SK-N-SH (cell line): Measurements from ENCODE around the gene TGFBR3. TPM values are rescaled to one million over a fixed set of nuclear protein-coding genes. Genes with fewer than 3 reads are reported as not detected.

Experiments
- CTCF ChIA-PET: fragments of 300-600, 350-600 bp; formaldehyde crosslinking; extraction: SDS; loops from one replicate; lab custom pipeline; 2021; lab: Yijun Ruan, JAX
- POLR2A ChIA-PET: fragments of 350-600 bp; sonication (Branson Sonifier 250); formaldehyde crosslinking; extraction: SDS; loops from one replicate; lab custom pipeline; 2020; ENCODE audit warnings: antibody characterized with exemption, inconsistent platforms; lab: Yijun Ruan, JAX
- DNase-seq: peaks from one replicate; pipeline ENCODE4 v3.0.0; 2012
- H2AFZ ChIP-seq: fragments of 200-600 bp; sonication (generic); 2 replicates; pipeline ENCODE4 v1.8.1; 2016; ENCODE audit warnings: antibody characterized with exemption, mild to moderate bottlenecking, low read depth
- H3F3A ChIP-seq: fragments of 200-600 bp; sonication (generic); replicated peaks from 2 replicates; pipeline ENCODE3; 2016; ENCODE audit warnings: antibody characterized with exemption, mild to moderate bottlenecking; ENCODE audit not compliant: insufficient read depth
- H3K27ac ChIP-seq, 2 experiments: fragments of 200-500 bp in 1 of 2; fragments of 200-600 bp in 1 of 2; sonication (Bioruptor generic) in 1 of 2; sonication (generic), shearing (Covaris generic) in 1 of 2; 2 replicates each; pipeline versions ENCODE4 v1.5.1 to v1.6.1; 2014 to 2016; ENCODE audit warnings: low read depth in 2 of 2, inconsistent platforms in 1 of 2, low read length in 1 of 2, mild to moderate bottlenecking in 1 of 2, mixed read lengths in 1 of 2
- H3K27me3 ChIP-seq: fragments of 200-600 bp; sonication (generic), shearing (Covaris generic); 2 replicates; pipeline ENCODE4 v1.6.1; 2016; ENCODE audit warnings: mixed run types; ENCODE audit not compliant: insufficient read depth
- H3K36me3 ChIP-seq, 2 experiments: fragments of 200-500 bp in 1 of 2; fragments of 200-600 bp in 1 of 2; sonication (Bioruptor generic) in 1 of 2; sonication (generic) in 1 of 2; replicated peaks in 1 of 2; 2 replicates each; pipeline versions ENCODE3 to v1.5.1; 2014 to 2016; ENCODE audit warnings: low read length in 1 of 2, mild to moderate bottlenecking in 1 of 2; ENCODE audit not compliant: insufficient read depth in 2 of 2, control insufficient read depth in 1 of 2
- H3K4me1 ChIP-seq, 2 experiments: fragments of 200-500 bp in 1 of 2; fragments of 200-600 bp in 1 of 2; sonication (Bioruptor generic) in 1 of 2; sonication (generic), shearing (Covaris generic) in 1 of 2; 2 replicates each; pipeline versions ENCODE4 v1.5.1 to v1.6.1; 2014 to 2016; ENCODE audit warnings: low read depth in 1 of 2, low read length in 1 of 2, mixed run types in 1 of 2; ENCODE audit not compliant: insufficient read depth in 2 of 2, control insufficient read depth in 1 of 2
- H3K4me2 ChIP-seq: fragments of 200-600 bp; sonication (generic), shearing (Covaris generic); 2 replicates; pipeline ENCODE4 v1.6.1; 2017; ENCODE audit warnings: mixed run types
- H3K4me3 ChIP-seq, 2 experiments: fragments of 200-500 bp in 1 of 2; fragments of 200-600 bp in 1 of 2; sonication (Bioruptor generic) in 1 of 2; sonication (generic), shearing (Covaris generic) in 1 of 2; 2 replicates each; pipeline versions ENCODE4 v1.5.1 to v1.8.1; 2014 to 2016; ENCODE audit warnings: low read depth in 2 of 2, inconsistent platforms in 1 of 2, low read length in 1 of 2, mild to moderate bottlenecking in 1 of 2, mixed read lengths in 1 of 2, moderate library complexity in 1 of 2
- H3K79me2 ChIP-seq: fragments of 200-600 bp; sonication (generic); 2 replicates; pipeline ENCODE4 v1.8.1; 2017; ENCODE audit warnings: mild to moderate bottlenecking; ENCODE audit not compliant: insufficient read depth
- H3K9ac ChIP-seq: fragments of 200-600 bp; sonication (generic); 2 replicates; pipeline ENCODE4 v1.6.1; 2017; ENCODE audit warnings: mixed run types
- H3K9me2 ChIP-seq: fragments of 200-600 bp; sonication (generic); 2 replicates; pipeline ENCODE4 v1.6.1; 2017; ENCODE audit warnings: mixed run types
- H3K9me3 ChIP-seq: fragments of 200-600 bp; sonication (generic); 2 replicates; pipeline ENCODE4 v1.6.1; 2017; ENCODE audit warnings: mixed run types, mild to moderate bottlenecking, moderate library complexity
- H4K20me1 ChIP-seq: fragments of 200-600 bp; sonication (generic); 2 replicates; pipeline ENCODE4 v1.6.1; 2017; ENCODE audit warnings: mild to moderate bottlenecking, mixed run types; ENCODE audit not compliant: insufficient read depth
- CHD2 ChIP-seq: fragments of 150-350 bp; IDR thresholded peaks from 2 replicates; pipeline ENCODE4 v1.6.1; 2018; ENCODE audit warnings: low read length; ENCODE audit not compliant: partially characterized antibody
- CTCF ChIP-seq: fragments of 200-600 bp; sonication (generic); IDR thresholded peaks from 2 replicates; pipeline ENCODE4 v1.6.1; 2017; ENCODE audit warnings: antibody characterized with exemption, mild to moderate bottlenecking, moderate library complexity
- ELF1 ChIP-seq: IDR thresholded peaks from 2 replicates; pipeline ENCODE4 v1.4.0; 2012
- EZH2phosphoT487 ChIP-seq: fragments of 200-600 bp; sonication (generic); IDR thresholded peaks from 2 replicates; pipeline ENCODE4 v1.6.1; 2017; ENCODE audit warnings: low read depth, mixed run types, mild to moderate bottlenecking, antibody characterized with exemption, moderate library complexity, borderline replicate concordance
- FOSL2 ChIP-seq: IDR thresholded peaks from 2 replicates; pipeline ENCODE4 v1.4.0; 2012; ENCODE audit warnings: low read depth, mild to moderate bottlenecking, moderate library complexity, borderline replicate concordance
- FOXJ3 ChIP-seq: sonication (generic); formaldehyde crosslinking; IDR thresholded peaks from 2 replicates; pipeline ENCODE4 v1.5.1; 2020; ENCODE audit warnings: mild to moderate bottlenecking, missing genetic modification reagents
- FOXM1 ChIP-seq: IDR thresholded peaks from 2 replicates; pipeline ENCODE4 v1.4.0; 2012; ENCODE audit warnings: low read depth, mild to moderate bottlenecking
- GABPA ChIP-seq: IDR thresholded peaks from 2 replicates; pipeline ENCODE4 v1.4.0; 2012; ENCODE audit warnings: low read depth, mild to moderate bottlenecking
- IRF3 ChIP-seq: fragments of 150-350 bp; IDR thresholded peaks from 2 replicates; pipeline ENCODE4 v1.6.1; 2016; ENCODE audit warnings: mild to moderate bottlenecking, low read depth, low read length
- JUND ChIP-seq: IDR thresholded peaks from 2 replicates; pipeline ENCODE4 v1.4.0; 2012
- MEF2A ChIP-seq: IDR thresholded peaks from 2 replicates; pipeline ENCODE4 v1.4.0; 2012; ENCODE audit warnings: low read depth, borderline replicate concordance
- PBX3 ChIP-seq: IDR thresholded peaks from 2 replicates; pipeline ENCODE4; 2012
- SIN3A ChIP-seq: IDR thresholded peaks from 2 replicates; pipeline ENCODE4 v1.6.1; 2012; ENCODE audit warnings: low read depth, mild to moderate bottlenecking, low read length, moderate library complexity, borderline replicate concordance
- SMC3 ChIP-seq: IDR thresholded peaks from 2 replicates; pipeline ENCODE4 v1.6.1; 2012; ENCODE audit warnings: low read depth, low read length, improper control_type of control experiment
- TAF1 ChIP-seq: IDR thresholded peaks from 2 replicates; pipeline ENCODE4 v1.6.1; 2012; ENCODE audit warnings: low read depth, mild to moderate bottlenecking, low read length, moderate library complexity, borderline replicate concordance
- TCF12 ChIP-seq: IDR thresholded peaks from 2 replicates; pipeline ENCODE4 v1.4.0; 2012
- TEAD4 ChIP-seq: IDR thresholded peaks from 2 replicates; pipeline ENCODE4 v1.4.0; 2012; ENCODE audit warnings: mild to moderate bottlenecking, borderline replicate concordance; ENCODE audit not compliant: insufficient read depth
- YY1 ChIP-seq: IDR thresholded peaks from 2 replicates; pipeline ENCODE4 v1.4.0; 2012; ENCODE audit warnings: low read depth, mild to moderate bottlenecking
- ZBTB33 ChIP-seq: IDR thresholded peaks from 2 replicates; pipeline ENCODE4 v1.4.0; 2012; ENCODE audit warnings: low read depth, borderline replicate concordance
- WGBS: methylation state at CpG from one replicate; pipeline ENCODE4 v1.1.6; 2017; ENCODE audit warnings: low lambda C conversion rate; 5-methylcytosine and 5-hydroxymethylcytosine counted together
- polyA plus RNA-seq, 3 experiments: library from polyadenylated mRNA; depleted of rRNA; stranded (reverse); fragments of >200 nt; gene quantifications; 2 replicates each; pipeline ENCODE4 v1.2.3, GENCODE V29; 2012

The TGFBR3 gene
- polyA plus RNA-seq, 1 of the 3 experiments (the other 2 are of a cell fraction), result 0.07 TPM

GRCh38 chr1:91826248-91826647 is 59.7 kb downstream of the TGFBR3 start:
- H3K4me2 ChIP-seq, result no peak overlapping the region
- H4K20me1 ChIP-seq, result no peaks in the 10 kb centered on the region
- H3K9ac ChIP-seq, result no peak overlapping the region
- ChIA-PET POLR2A (no interaction called here), CTCF (no interaction called here)
- no peaks in the 10 kb centered on the region for H3K9me3 ChIP-seq
- TF ChIP-seq GABPA, result no peak
- no peak for TF ChIP-seq TCF12
- TF ChIP-seq IRF3, result no peak
- TF ChIP-seq FOXJ3 (CRISPR knock-in tag), result no peak
- no peak for TF ChIP-seq JUND
- TF ChIP-seq PBX3, result no peak
- no peak for TF ChIP-seq SMC3
- no peak for DNase-seq
- 18% methylated on average over 6 of the region's 6 CpGs for WGBS
- H3K36me3 ChIP-seq, result no peaks in the 10 kb centered on the region
- peaks cover 13% of the 10 kb centered on the region; the same call in 1 of the 2 replicates for H3K27me3 ChIP-seq
- no peaks in the 10 kb centered on the region for H3K4me1 ChIP-seq
- H2AFZ ChIP-seq, result no peak overlapping the region
- no peaks in the 10 kb centered on the region for H3K9me2 ChIP-seq
- no peak overlapping the region for H3K27ac ChIP-seq
- H3F3A ChIP-seq, result no peaks in the 10 kb centered on the region
- H3K4me3 ChIP-seq, result no peak overlapping the region
- no peaks in the 10 kb centered on the region for H3K79me2 ChIP-seq

- WGBS, result 9% methylated on average over 6 of the region's 6 CpGs
- Histone ChIP-seq H3K27ac (no peak overlapping the region), H3F3A (no peaks in the 10 kb centered on the region), H3K9me3 (no peaks in the 10 kb centered on the region), H3K9me2 (no peaks in the 10 kb centered on the region), H4K20me1 (no peaks in the 10 kb centered on the region), H3K4me3 (no peak overlapping the region), H3K4me2 (no peak overlapping the region), H2AFZ (no peak overlapping the region), H3K79me2 (no peaks in the 10 kb centered on the region), H3K4me1 (no peaks in the 10 kb centered on the region), H3K9ac (no peak overlapping the region), H3K27me3 (peaks cover 17% of the 10 kb centered on the region; the same call in 1 of the 2 replicates), H3K36me3 (no peaks in the 10 kb centered on the region)
- CTCF ChIA-PET, result no interaction called here
- no peak for DNase-seq
- POLR2A ChIA-PET, result no interaction called here
- no peak for TF ChIP-seq TCF12
- TF ChIP-seq TEAD4, result no peak
- TF ChIP-seq YY1, result no peak
- no peak for TF ChIP-seq SMC3
- no peak for TF ChIP-seq IRF3
- TF ChIP-seq CHD2, result no peak
- no peak for TF ChIP-seq JUND
- no peak for TF ChIP-seq ELF1
- TF ChIP-seq MEF2A, result no peak
- no peak for TF ChIP-seq TAF1
- TF ChIP-seq SIN3A, result no peak
- TF ChIP-seq FOXM1, result no peak
- TF ChIP-seq EZH2phosphoT487, result no peak
- no peak for TF ChIP-seq FOSL2
- TF ChIP-seq CTCF, result no peak
- no peak for TF ChIP-seq ZBTB33
Observed at GRCh38 chr1:91821126-91821868, 64.7 kb downstream of the TGFBR3 start.
